IMR-90 (cell line): ENCODE results near the gene PTPN4. TPM values are rescaled to one million over a fixed set of nuclear protein-coding genes. Genes with fewer than 3 reads are reported as not detected.

ENCODE experiments used
- ATAC-seq: fragments of 200-7000 bp; cut with Tn5 transposase; 2 replicates; pipeline ENCODE4 v1.9.1; 2020; ENCODE audit warnings: low read depth, mild to moderate bottlenecking, moderate library complexity
- BruUV-seq: library from RNA; stranded (reverse); fragments of 400-500 nt; replicated peaks from 2 replicates; lab custom pipeline; 2021; lab: Mats Ljungman, UMichigan
- CTCF ChIA-PET: fragments of 300-600 bp; formaldehyde crosslinking; extraction: SDS; loops from one replicate; lab custom pipeline; 2021; ENCODE audit warnings: antibody characterized with exemption; lab: Yijun Ruan, JAX
- POLR2A ChIA-PET: fragments of 300-600 bp; sonication (Branson Sonifier 250); formaldehyde crosslinking; loops from one replicate; lab custom pipeline; 2022; ENCODE audit warnings: antibody characterized with exemption; ENCODE audit not compliant: unreplicated experiment; lab: Charles Lee
- DNase-seq: peaks from one replicate; pipeline ENCODE4 v3.0.0; 2013
- H2AFZ ChIP-seq: replicated peaks from 2 replicates; pipeline ENCODE3; 2013; ENCODE audit warnings: low read length, mild to moderate bottlenecking; ENCODE audit not compliant: poor library complexity
- H2AK5ac ChIP-seq: 2 replicates; pipeline ENCODE4 v1.6.1; 2013; ENCODE audit warnings: low read depth, low read length, inconsistent platforms
- H2AK9ac ChIP-seq: replicated peaks from 2 replicates; pipeline ENCODE3; 2013; ENCODE audit warnings: mild to moderate bottlenecking, low read depth, low read length, moderate library complexity; ENCODE audit not compliant: poor library complexity
- H2BK120ac ChIP-seq: 2 replicates; pipeline ENCODE4 v1.6.1; 2013; ENCODE audit warnings: low read depth, low read length, inconsistent platforms
- H2BK15ac ChIP-seq: 3 replicates; pipeline ENCODE4 v1.6.1; 2013; ENCODE audit warnings: low read depth, low read length, inconsistent platforms
- H2BK20ac ChIP-seq: 2 replicates; pipeline ENCODE4 v1.6.1; 2013; ENCODE audit warnings: low read depth, mild to moderate bottlenecking, inconsistent platforms, low read length, moderate library complexity
- H2BK5ac ChIP-seq: 2 replicates; pipeline ENCODE4 v1.6.1; 2013; ENCODE audit warnings: mild to moderate bottlenecking, low read depth, low read length, inconsistent platforms; ENCODE audit not compliant: poor library complexity, severe bottlenecking
- H3K14ac ChIP-seq: replicated peaks from 2 replicates; pipeline ENCODE4 v1.6.1; 2013; ENCODE audit warnings: low read depth, low read length, inconsistent platforms
- H3K18ac ChIP-seq: 2 replicates; pipeline ENCODE4 v1.6.1; 2013; ENCODE audit warnings: low read depth, low read length, control low read depth
- H3K23ac ChIP-seq: 2 replicates; pipeline ENCODE4 v1.6.1; 2013; ENCODE audit warnings: low read depth, low read length, inconsistent platforms
- H3K27ac ChIP-seq: 2 replicates; pipeline ENCODE4 v1.5.1; 2013; ENCODE audit warnings: mild to moderate bottlenecking, control low read depth, low read length; ENCODE audit not compliant: insufficient read depth
- H3K27me3 ChIP-seq: 2 replicates; pipeline ENCODE4 v1.6.1; 2013; ENCODE audit warnings: low read length; ENCODE audit not compliant: control insufficient read depth, insufficient read depth
- H3K36me3 ChIP-seq: 2 replicates; pipeline ENCODE4 v1.6.1; 2013; ENCODE audit warnings: low read length, mixed read lengths; ENCODE audit not compliant: control insufficient read depth, insufficient read depth
- H3K4ac ChIP-seq: 2 replicates; pipeline ENCODE4 v1.6.1; 2013; ENCODE audit warnings: low read depth, low read length, inconsistent platforms
- H3K4me1 ChIP-seq: 2 replicates; pipeline ENCODE4 v1.6.1; 2013; ENCODE audit warnings: low read length, mixed read lengths; ENCODE audit not compliant: control insufficient read depth, insufficient read depth
- H3K4me2 ChIP-seq: 2 replicates; pipeline ENCODE4 v1.6.1; 2013; ENCODE audit warnings: low read depth, mild to moderate bottlenecking, control low read depth, low read length, moderate library complexity
- H3K4me3 ChIP-seq: 2 replicates; pipeline ENCODE4 v1.5.1; 2013; ENCODE audit warnings: low read depth, mild to moderate bottlenecking, control low read depth, low read length, moderate library complexity; ENCODE audit not compliant: insufficient read depth
- H3K56ac ChIP-seq: 2 replicates; pipeline ENCODE4 v1.6.1; 2013; ENCODE audit warnings: low read length, inconsistent platforms; ENCODE audit not compliant: insufficient read depth; ENCODE audit errors: extremely low read depth
- H3K79me1 ChIP-seq, 2 experiments: 2 replicates each; pipeline ENCODE4 v1.6.1; 2013; ENCODE audit warnings: low read length in 2 of 2, inconsistent platforms in 1 of 2, low read depth in 1 of 2
- H3K9ac ChIP-seq: 2 replicates; pipeline ENCODE4 v1.6.1; 2013; ENCODE audit warnings: low read depth, low read length, control low read depth
- H3K9me1 ChIP-seq: 2 replicates; pipeline ENCODE4 v1.6.1; 2013; ENCODE audit warnings: low read length, inconsistent platforms; ENCODE audit not compliant: insufficient read depth
- H3K9me3 ChIP-seq: 2 replicates; pipeline ENCODE4 v1.6.1; 2013; ENCODE audit warnings: low read length; ENCODE audit not compliant: control insufficient read depth, insufficient read depth
- H4K20me1 ChIP-seq: 2 replicates; pipeline ENCODE4 v1.6.1; 2013; ENCODE audit warnings: low read length, inconsistent platforms; ENCODE audit not compliant: insufficient read depth
- H4K5ac ChIP-seq: 2 replicates; pipeline ENCODE4 v1.6.1; 2013; ENCODE audit warnings: mild to moderate bottlenecking, low read depth, low read length, control low read depth
- H4K8ac ChIP-seq, 2 experiments: 2 replicates each; pipeline ENCODE4 v1.6.1; 2013; ENCODE audit warnings: low read depth in 2 of 2, low read length in 2 of 2, control low read depth in 1 of 2, inconsistent platforms in 1 of 2
- H4K91ac ChIP-seq: 2 replicates; pipeline ENCODE4 v1.6.1; 2013; ENCODE audit warnings: low read depth, low read length, inconsistent platforms; ENCODE audit not compliant: insufficient read depth
- CEBPB ChIP-seq: IDR thresholded peaks from 2 replicates; pipeline ENCODE4 v1.6.1; 2012; ENCODE audit warnings: low read depth, low read length, improper control_type of control experiment
- MXI1 ChIP-seq: IDR thresholded peaks from 2 replicates; pipeline ENCODE4 v1.6.1; 2012; ENCODE audit warnings: low read depth, mild to moderate bottlenecking, low read length, moderate library complexity, borderline replicate concordance
- NFE2L2 ChIP-seq: fragments of 150-350 bp; IDR thresholded peaks from 2 replicates; pipeline ENCODE4 v1.6.1; 2016; ENCODE audit warnings: low read depth, mild to moderate bottlenecking, low read length
- WGBS, 2 experiments: methylation state at CpG; one replicate each; pipeline versions ENCODE4 v1.1.5 to v1.1.7; 2013; ENCODE audit warnings: missing lambda C conversion rate in 2 of 2; ENCODE audit not compliant: insufficient read length in 1 of 2; ENCODE audit errors: extremely low coverage in 2 of 2; 5-methylcytosine and 5-hydroxymethylcytosine counted together
- dilution Hi-C: fragments of 300-500 bp; cut with HindIII; formaldehyde crosslinking; loops from one replicate; pipeline ENCODE4 v1.14.3; 2018; ENCODE audit warnings: low sequenced_read_pairs; ENCODE audit not compliant: unreplicated experiment
- in situ Hi-C: fragments of 300-500 bp; cut with MboI; formaldehyde crosslinking; loops from 3 replicates; pipeline ENCODE4 v1.14.3; 2019; ENCODE audit warnings: low sequenced_read_pairs, inconsistent platforms, mixed read lengths
- intact Hi-C: fragments of 100-400 bp; cut with micrococcal nuclease; formaldehyde crosslinking; loops from 2 replicates; pipeline ENCODE4 v1.10.0; 2022
- polyA plus RNA-seq, 3 experiments: library from polyadenylated mRNA; depleted of rRNA; stranded (reverse); fragments of >200 nt; gene quantifications; 2 replicates each; pipeline ENCODE4 v1.2.3, GENCODE V29; 2012; ENCODE audit warnings: low replicate concordance in 1 of 3
- total RNA-seq: library from RNA; depleted of rRNA; stranded (reverse); fragments of >200 nt; gene quantifications from 2 replicates; pipeline ENCODE4 v1.2.3, GENCODE V29; 2012

PTPN4 gene
- total and polyA plus RNA-seq, 2 of the 4 experiments (the other 2 are of a cell fraction): 2.9 to 19.2 TPM

- POLR2A ChIA-PET: no interaction called here
- Histone ChIP-seq H2BK15ac (no peak overlapping the region), H3K9me1 (0 out of 2 replicates have a peak, but pooled peaks cover 3% of the 10 kb centered on the region), H3K4me1 (0 out of 2 replicates have a peak, but pooled peaks cover 3% of the 10 kb centered on the region), H3K18ac (no peak overlapping the region), H2BK5ac (no peak overlapping the region), H2AFZ (no peak overlapping the region), H3K79me1 (no peaks in the 10 kb centered on the region), H4K8ac (no peak overlapping the region), H3K9me3 (peaks cover 4% of the 10 kb centered on the region), H3K56ac (no peak overlapping the region), H2BK20ac (no peak overlapping the region), H2AK5ac (no peak overlapping the region), H3K27me3 (peaks cover 43% of the 10 kb centered on the region), H4K20me1 (no peaks in the 10 kb centered on the region), H2AK9ac (no peak overlapping the region), H2BK120ac (no peak overlapping the region), H4K5ac (no peak overlapping the region), H4K91ac (no peak overlapping the region), H3K4me2 (no peak overlapping the region), H3K14ac (no peak overlapping the region), H3K36me3 (no peaks in the 10 kb centered on the region), H3K23ac (no peak overlapping the region), H3K27ac (no peak overlapping the region), H3K4me3 (no peak overlapping the region), H3K4ac (no peak overlapping the region), H3K9ac (no peak overlapping the region)
- 38% methylated on average over 1 of the region's 12 CpGs; no CpG with 5 or more reads in 1 of the 2 experiments for WGBS, 2 experiments
- intact Hi-C loops: no loop called here
- no TSS peak for BruUV-seq
- in situ Hi-C loops: no loop called here
- CTCF ChIA-PET: interaction anchor here (0.7 kb wide), 1 partner anchor 10 kb away, joined by 3 read pairs; no protein-coding TSS in a partner anchor
- no peak for DNase-seq
- TF ChIP-seq CEBPB: no peak
- TF ChIP-seq MXI1: no peak
- TF ChIP-seq NFE2L2: no peak
- ATAC-seq: no peak
- dilution Hi-C loops: no loop called here
Observed at GRCh38 chr2:119718501-119719260, 41.0 kb upstream of the PTPN4 start.
